SH-SY5Y (cell line): Measurements from ENCODE around the gene CALML4.

Experiments used
- GATA2 ChIP-seq: IDR thresholded peaks from 2 replicates; pipeline ENCODE4 v1.6.1; 2011; ENCODE audit warnings: mild to moderate bottlenecking, low read depth, low read length
- GATA3 ChIP-seq: IDR thresholded peaks from 2 replicates; pipeline ENCODE4 v1.6.1; 2011; ENCODE audit warnings: low read depth, mild to moderate bottlenecking, low read length, moderate library complexity

GRCh38 chr15:68228971-68229385 lies 23.8 kb upstream of the CALML4 start:
- TF ChIP-seq GATA3 (no peak), GATA2 (no peak)
